ENCODE data around the gene SPACA5B. TPM values are rescaled to one million over a fixed set of nuclear protein-coding genes. Genes with fewer than 3 reads are reported as not detected.
"Not testable (repeated sequence)": the region's sequence is repeated elsewhere in the genome, so short reads cannot be mapped to it uniquely, and the experiment has no call there.

The SPACA5B gene
- total RNA-seq, 2 donors from 2014 or later: not detected

- H3K4me3 ChIP-seq: no peak overlapping the region
- TF ChIP-seq, protein P1, sequence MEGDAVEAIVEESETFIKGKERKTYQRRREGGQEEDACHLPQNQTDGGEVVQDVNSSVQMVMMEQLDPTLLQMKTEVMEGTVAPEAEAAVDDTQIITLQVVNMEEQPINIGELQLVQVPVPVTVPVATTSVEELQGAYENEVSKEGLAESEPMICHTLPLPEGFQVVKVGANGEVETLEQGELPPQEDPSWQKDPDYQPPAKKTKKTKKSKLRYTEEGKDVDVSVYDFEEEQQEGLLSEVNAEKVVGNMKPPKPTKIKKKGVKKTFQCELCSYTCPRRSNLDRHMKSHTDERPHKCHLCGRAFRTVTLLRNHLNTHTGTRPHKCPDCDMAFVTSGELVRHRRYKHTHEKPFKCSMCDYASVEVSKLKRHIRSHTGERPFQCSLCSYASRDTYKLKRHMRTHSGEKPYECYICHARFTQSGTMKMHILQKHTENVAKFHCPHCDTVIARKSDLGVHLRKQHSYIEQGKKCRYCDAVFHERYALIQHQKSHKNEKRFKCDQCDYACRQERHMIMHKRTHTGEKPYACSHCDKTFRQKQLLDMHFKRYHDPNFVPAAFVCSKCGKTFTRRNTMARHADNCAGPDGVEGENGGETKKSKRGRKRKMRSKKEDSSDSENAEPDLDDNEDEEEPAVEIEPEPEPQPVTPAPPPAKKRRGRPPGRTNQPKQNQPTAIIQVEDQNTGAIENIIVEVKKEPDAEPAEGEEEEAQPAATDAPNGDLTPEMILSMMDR (IDR thresholded peaks at IDR 0.05): no peak
- H3K36me3 ChIP-seq: no peaks in the 10 kb centered on the region
- no peak for DNase-seq
- intact Hi-C loops (cut with DNase I): no loop called here
- no peak overlapping the region for H3K27ac ChIP-seq
- no peak overlapping the region for H3K9ac ChIP-seq (ENCODE audit: low read depth in 2 of 2, low read length in 2 of 2)
- no peaks in the 10 kb centered on the region for H3K9me3 ChIP-seq
- H3K27me3 ChIP-seq: no peaks in the 10 kb centered on the region
- no peaks in the 10 kb centered on the region for H3K4me1 ChIP-seq
These were observed 50.4 kb downstream of the SPACA5B start for GRCh38 chrX:48180811-48181210.

DNA sequence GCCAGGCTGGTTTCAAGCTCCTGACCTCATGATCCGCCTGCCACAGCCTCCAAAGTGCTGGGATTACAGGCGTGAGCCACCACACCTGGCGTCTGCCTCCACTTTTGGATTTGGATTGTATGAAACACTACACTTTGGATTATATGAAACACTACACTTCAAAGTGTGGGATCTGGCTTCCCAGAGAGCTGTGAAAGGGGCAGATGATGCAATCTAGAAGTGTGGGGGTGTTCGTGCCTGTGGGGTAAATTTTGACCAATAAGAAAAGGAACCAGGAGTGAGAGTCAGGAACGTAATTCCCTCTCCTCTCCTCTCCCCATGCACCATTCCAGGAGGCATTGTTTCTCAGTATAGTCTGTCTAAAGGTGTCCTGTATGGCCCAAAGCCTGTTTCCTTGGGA lies 51.5 kb downstream of the SPACA5B start:
- intact Hi-C loops (cut with DNase I); H3K4me3 ChIP-seq; H3K27me3 ChIP-seq; H3K36me3 ChIP-seq; H3K9me3 ChIP-seq; DNase-seq; H3K4me1 ChIP-seq; H3K9ac ChIP-seq (ENCODE audit: low read depth in 2 of 2, low read length in 2 of 2); H3K27ac ChIP-seq: not testable (repeated sequence)

Other genes starting within 250 kb of the SPACA5B start
- 1 to 10 TPM; 3.0 to 4.2 TPM for gene ZNF182, start 126.6 kb upstream of the SPACA5B start, total RNA-seq
- gene SPACA5, start 123.6 kb upstream of the SPACA5B start, total RNA-seq: not detected
- 1 to 10 TPM; 2.6 to 2.8 TPM for gene ZNF630, start 59.0 kb upstream of the SPACA5B start, total RNA-seq
- gene SSX5, start 66.2 kb downstream of the SPACA5B start, total RNA-seq: not detected
- under 1 TPM in 1 of 2 donors, not detected in 1; 0.32 TPM for gene SSX1, start 124.8 kb downstream of the SPACA5B start, total RNA-seq
- gene SSX3, start 226.1 kb downstream of the SPACA5B start, total RNA-seq: not detected